Panc1 (cell line): ENCODE measurements around the gene SPARCL1. TPM values are rescaled to one million over a fixed set of nuclear protein-coding genes. Genes with fewer than 3 reads are reported as not detected.
A peak's percentile ranks its signal among the peaks of the same experiment; 100 is the strongest.

Source experiments
- ATAC-seq: fragments of 200-7000 bp; cut with Tn5 transposase; 2 replicates; pipeline ENCODE4 v1.9.1; 2020; ENCODE audit warnings: mild to moderate bottlenecking, moderate library complexity
- BruUV-seq: library from RNA; stranded (reverse); fragments of 400-500 nt; replicated peaks from 2 replicates; lab custom pipeline; 2021; lab: Mats Ljungman, UMichigan
- CTCF ChIA-PET: fragments of 300-600 bp; sonication (Branson Sonifier 250); formaldehyde crosslinking; loops from one replicate; lab custom pipeline; 2022; ENCODE audit warnings: antibody characterized with exemption; lab: Charles Lee
- POLR2A ChIA-PET: fragments of 300-600 bp; sonication (Branson Sonifier 250); formaldehyde crosslinking; loops from one replicate; lab custom pipeline; 2022; ENCODE audit warnings: antibody characterized with exemption; lab: Charles Lee
- DNase-seq: peaks from one replicate; pipeline ENCODE4 v3.0.0-alpha.2; 2010; ENCODE audit warnings: low read depth, low spot score
- H3K27ac ChIP-seq: 2 replicates; pipeline ENCODE4 v1.5.1; 2011; ENCODE audit warnings: mild to moderate bottlenecking, low read length, inconsistent platforms
- H3K27me3 ChIP-seq: fragments of 200-500 bp; sonication (Bioruptor generic); 2 replicates; pipeline ENCODE4 v1.6.0; 2014; ENCODE audit warnings: low read length, inconsistent platforms; ENCODE audit not compliant: control insufficient read depth, insufficient read depth
- H3K36me3 ChIP-seq: fragments of 200-500 bp; sonication (Bioruptor generic); 2 replicates; pipeline ENCODE4 v1.5.1; 2014; ENCODE audit warnings: inconsistent platforms, mild to moderate bottlenecking, low read length, moderate library complexity; ENCODE audit not compliant: control insufficient read depth, insufficient read depth
- H3K4me1 ChIP-seq: 2 replicates; pipeline ENCODE4 v1.5.1; 2011; ENCODE audit warnings: inconsistent platforms, mild to moderate bottlenecking, low read length, moderate library complexity; ENCODE audit not compliant: control insufficient read depth, insufficient read depth
- H3K4me3 ChIP-seq, 2 experiments: 2 replicates each; pipeline ENCODE4 v1.5.1; 2011 to 2012; ENCODE audit warnings: low read depth in 2 of 2, low read length in 2 of 2, mild to moderate bottlenecking in 2 of 2, inconsistent platforms in 1 of 2, moderate library complexity in 1 of 2
- H3K9me3 ChIP-seq: fragments of 200-500 bp; sonication (Bioruptor generic); 2 replicates; pipeline ENCODE4 v1.5.1; 2014; ENCODE audit warnings: low read depth, mild to moderate bottlenecking, inconsistent platforms, low read length, moderate library complexity; ENCODE audit not compliant: control insufficient read depth, insufficient read depth
- CTCF ChIP-seq: fragments of 450-650 bp; IDR thresholded peaks from 2 replicates; pipeline ENCODE4 v1.5.1; 2017; ENCODE audit warnings: mild to moderate bottlenecking
- POLR2AphosphoS5 ChIP-seq: IDR thresholded peaks from 2 replicates; pipeline ENCODE4 v1.6.1; 2012; ENCODE audit warnings: mild to moderate bottlenecking, low read depth, low read length, moderate library complexity
- REST ChIP-seq, 2 experiments: IDR thresholded peaks; 2 replicates each; pipeline ENCODE4 v1.6.1; 2011 to 2012; ENCODE audit warnings: low read depth in 2 of 2, control low read depth in 1 of 2, low read length in 1 of 2, mild to moderate bottlenecking in 1 of 2, moderate library complexity in 1 of 2; ENCODE audit not compliant: insufficient read depth in 1 of 2
- SIN3A ChIP-seq: IDR thresholded peaks from 2 replicates; pipeline ENCODE4 v1.6.1; 2012; ENCODE audit warnings: low read depth, mild to moderate bottlenecking, low read length, moderate library complexity, borderline replicate concordance; ENCODE audit not compliant: insufficient read depth
- TCF7L2 ChIP-seq: IDR thresholded peaks from 2 replicates; pipeline ENCODE4 v1.6.1; 2011; ENCODE audit warnings: mild to moderate bottlenecking, low read depth, low read length, inconsistent platforms
- in situ Hi-C: cut with HindIII; loops from 2 replicates; pipeline ENCODE4 v1.10.0; 2016; ENCODE audit warnings: low sequenced_read_pairs, low pct_unique_long_range_greater_than_20kb
- intact Hi-C: fragments of 100-400 bp; cut with micrococcal nuclease; formaldehyde crosslinking; loops from one replicate; pipeline ENCODE4 v1.10.0; 2022; ENCODE audit not compliant: unreplicated experiment
- total RNA-seq: library from RNA; stranded (reverse); gene quantifications from one replicate; pipeline ENCODE4 v1.2.1, GENCODE V29; 2021; ENCODE audit not compliant: unreplicated experiment

Gene SPARCL1
- total RNA-seq, 1 experiment from 2014 or later, result 0.57 TPM

- Histone ChIP-seq H3K9me3 (no peaks in the 10 kb centered on the region), H3K4me3 (no peak overlapping the region), H3K36me3 (no peaks in the 10 kb centered on the region), H3K27ac (no peak overlapping the region), H3K4me1 (no peaks in the 10 kb centered on the region), H3K27me3 (no peaks in the 10 kb centered on the region)
- CTCF ChIA-PET, result no interaction called here
- in situ Hi-C loops (no loop called here), intact Hi-C loops (no loop called here)
- DNase-seq (no peak), ATAC-seq (no peak)
- BruUV-seq, result no TSS peak
- POLR2A ChIA-PET, result no interaction called here
- TF ChIP-seq TCF7L2 (no peak), CTCF (peak; percentile 40)
Observed at GRCh38 chr4:87505862-87506261, 23.3 kb downstream of the SPARCL1 start.

GRCh38 chr4:87502580-87503238 lies 26.5 kb downstream of the SPARCL1 start:
- Histone ChIP-seq H3K4me1 (no peaks in the 10 kb centered on the region), H3K36me3 (no peaks in the 10 kb centered on the region), H3K4me3 (no peak overlapping the region), H3K27ac (no peak overlapping the region), H3K9me3 (no peaks in the 10 kb centered on the region), H3K27me3 (no peaks in the 10 kb centered on the region)
- TF ChIP-seq REST (IDR thresholded peaks at IDR 0.05; ENCODE audit: insufficient read depth in 1 of 2, low read depth in 2 of 2, low read length in 1 of 2) (no peak), SIN3A (no peak), CTCF (no peak), TCF7L2 (no peak), POLR2AphosphoS5 (no peak)
- POLR2A ChIA-PET, result interaction anchor here (0.6 kb wide), 1 partner anchor 77 kb away, joined by 3 read pairs; no protein-coding TSS in a partner anchor
- DNase-seq (no peak), ATAC-seq (no peak)
- BruUV-seq, result no TSS peak
- intact Hi-C loops (no loop called here), in situ Hi-C loops (no loop called here)
- CTCF ChIA-PET, result no interaction called here
